Testis (tissue), 3 donors: ENCODE measurements around the gene RAPGEFL1. TPM values are rescaled to one million over a fixed set of nuclear protein-coding genes. Genes with fewer than 3 reads are reported as not detected.
A peak's percentile ranks its signal among the peaks of the same experiment; 100 is the strongest.

Source experiments
- DNase-seq: peaks from one replicate; pipeline ENCODE4 v3.0.0-alpha.2; 2019
- H3K27ac ChIP-seq, 2 donors: fragments of 200-600 bp; sonication (generic); one replicate each; pipeline ENCODE4 v1.5.1; 2019
- H3K27me3 ChIP-seq: fragments of 200-600 bp; sonication (generic); one replicate; pipeline ENCODE4 v1.5.1; 2019
- H3K36me3 ChIP-seq: fragments of 200-600 bp; sonication (generic); one replicate; pipeline ENCODE4 v1.5.1; 2017; ENCODE audit warnings: low read depth; ENCODE audit errors: missing control alignments
- H3K4me1 ChIP-seq: fragments of 200-600 bp; sonication (generic); one replicate; pipeline ENCODE4 v1.5.1; 2019
- H3K4me3 ChIP-seq, 2 donors: fragments of 200-600 bp; sonication (generic); one replicate each; pipeline ENCODE4 v1.5.1; 2017 to 2019
- H3K9me3 ChIP-seq: fragments of 200-600 bp; sonication (generic); one replicate; pipeline ENCODE4 v1.5.1; 2017
- POLR2A ChIP-seq: fragments of 450-650 bp; IDR thresholded peaks from one replicate; pipeline ENCODE4 v1.6.1; 2017; ENCODE audit warnings: antibody characterized with exemption, mild to moderate bottlenecking, moderate library complexity
- WGBS, 2 donors: methylation state at CpG; one replicate each; pipeline ENCODE4 v1.1.5; 2018; 5-methylcytosine and 5-hydroxymethylcytosine counted together
- intact Hi-C: fragments of 100-400 bp; cut with DNase I; formaldehyde crosslinking; loops from one replicate; pipeline ENCODE4 v1.15.1; 2023; ENCODE audit warnings: low total_unique reads
- polyA plus RNA-seq: library from polyadenylated mRNA; stranded (reverse); fragments of 350-450 nt; fragmentation: Illumina TruSeq; extraction: RNeasy Lipid Tissue Mini Kit (QIAGEN cat#74804); gene quantifications from one replicate; pipeline ENCODE4 v1.2.3, GENCODE V29; 2014; ENCODE audit warnings: low read depth, low replicate concordance; ENCODE audit not compliant: insufficient read depth
- total RNA-seq, 2 donors: library from RNA; depleted of rRNA; stranded (reverse); fragments of >200 nt; gene quantifications; one replicate each; pipeline ENCODE4 v1.2.3, GENCODE V29; 2016
- TF ChIP-seq, protein P1 (sequence below), 3 experiments: fragments of 450-650 bp in 2 of 3; fragments of 200-600 bp in 1 of 3; sonication (generic) in 1 of 3; IDR thresholded peaks; one replicate each; pipeline ENCODE4 v1.5.1; 2016 to 2019; ENCODE audit warnings: antibody characterized with exemption in 3 of 3, mild to moderate bottlenecking in 2 of 3, moderate library complexity in 1 of 3

The RAPGEFL1 gene
- total and polyA plus RNA-seq, 3 donors from 2014 or later, result 13.6 to 23.9 (median 22.3) TPM

DNA sequence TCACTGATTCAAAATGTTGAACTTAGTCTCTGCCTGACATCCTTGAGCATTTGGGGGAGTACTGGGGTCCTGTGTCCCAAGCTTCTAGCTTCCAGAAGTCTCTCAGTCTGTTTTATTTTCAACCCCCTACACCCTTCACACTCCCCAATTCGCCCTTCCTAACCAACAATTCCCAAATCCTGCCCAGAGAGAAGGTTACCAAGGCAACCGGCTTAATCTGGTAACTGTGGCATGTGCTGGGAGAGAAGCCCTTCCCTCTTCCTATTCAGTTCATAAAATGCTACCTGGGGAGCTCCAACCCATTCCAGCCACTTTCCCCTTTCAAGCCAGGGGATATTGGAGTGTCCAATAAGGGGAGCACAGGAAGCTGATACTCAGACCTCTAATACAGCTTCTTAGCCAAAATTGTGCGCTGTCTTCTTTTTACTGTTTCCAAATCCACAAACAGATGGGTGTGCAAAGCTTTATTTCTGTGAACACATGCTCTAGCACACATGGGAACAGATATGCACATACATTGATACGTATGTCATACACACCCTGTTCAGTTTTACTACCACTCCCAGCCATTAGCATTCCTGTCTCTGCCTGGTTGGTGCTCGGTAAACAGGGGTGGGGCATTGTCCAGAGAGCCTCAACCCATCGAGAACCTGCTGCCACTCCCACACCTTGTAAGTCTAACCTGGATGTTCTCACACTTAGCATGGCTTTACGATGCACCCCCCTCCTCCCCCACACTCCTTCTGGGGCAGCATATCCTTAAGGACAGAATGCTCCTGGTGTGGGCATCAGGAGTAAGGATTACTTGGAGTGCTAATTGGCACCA is 1.1 kb upstream of the RAPGEFL1 start:
- no peaks in the 10 kb centered on the region for H3K27me3 ChIP-seq
- H3K4me3 ChIP-seq, result no peak overlapping the region
- H3K9me3 ChIP-seq, result no peaks in the 10 kb centered on the region
- intact Hi-C loops, result no loop called here
- TF ChIP-seq, protein P1, sequence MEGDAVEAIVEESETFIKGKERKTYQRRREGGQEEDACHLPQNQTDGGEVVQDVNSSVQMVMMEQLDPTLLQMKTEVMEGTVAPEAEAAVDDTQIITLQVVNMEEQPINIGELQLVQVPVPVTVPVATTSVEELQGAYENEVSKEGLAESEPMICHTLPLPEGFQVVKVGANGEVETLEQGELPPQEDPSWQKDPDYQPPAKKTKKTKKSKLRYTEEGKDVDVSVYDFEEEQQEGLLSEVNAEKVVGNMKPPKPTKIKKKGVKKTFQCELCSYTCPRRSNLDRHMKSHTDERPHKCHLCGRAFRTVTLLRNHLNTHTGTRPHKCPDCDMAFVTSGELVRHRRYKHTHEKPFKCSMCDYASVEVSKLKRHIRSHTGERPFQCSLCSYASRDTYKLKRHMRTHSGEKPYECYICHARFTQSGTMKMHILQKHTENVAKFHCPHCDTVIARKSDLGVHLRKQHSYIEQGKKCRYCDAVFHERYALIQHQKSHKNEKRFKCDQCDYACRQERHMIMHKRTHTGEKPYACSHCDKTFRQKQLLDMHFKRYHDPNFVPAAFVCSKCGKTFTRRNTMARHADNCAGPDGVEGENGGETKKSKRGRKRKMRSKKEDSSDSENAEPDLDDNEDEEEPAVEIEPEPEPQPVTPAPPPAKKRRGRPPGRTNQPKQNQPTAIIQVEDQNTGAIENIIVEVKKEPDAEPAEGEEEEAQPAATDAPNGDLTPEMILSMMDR (IDR thresholded peaks at IDR 0.05), result no peak
- TF ChIP-seq POLR2A, result no peak
- peaks cover under 1% of the 10 kb centered on the region for H3K36me3 ChIP-seq
- no peak for DNase-seq
- 85 to 88% methylated on average over 7 of the region's 7 CpGs for WGBS, 2 donors
- no peak overlapping the region for H3K27ac ChIP-seq
- H3K4me1 ChIP-seq, result peaks cover 11% of the 10 kb centered on the region

DNA sequence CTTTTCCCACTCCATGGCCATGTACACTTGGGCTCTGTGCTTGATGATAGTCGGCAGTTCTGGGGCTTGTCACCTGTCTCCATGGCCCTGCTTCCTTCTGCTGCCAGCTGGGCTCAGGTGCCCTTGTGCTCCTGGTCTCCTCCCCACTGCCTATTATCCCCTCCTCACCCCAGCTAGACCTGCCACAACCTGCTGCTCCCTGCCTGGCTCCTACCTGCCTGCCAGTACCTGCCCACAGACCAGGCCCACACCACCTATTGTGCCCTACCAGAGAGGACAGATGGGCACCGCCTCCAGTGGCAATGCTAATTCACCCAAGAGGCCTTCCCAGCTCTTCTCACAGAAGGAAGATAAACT is 538 bp upstream of the RAPGEFL1 start:
- H3K4me3 ChIP-seq, result peak overlapping the region in 1 of 2 donors; percentile 61
- TF ChIP-seq, protein P1 (IDR thresholded peaks at IDR 0.05), result no peak
- no peak overlapping the region for H3K27ac ChIP-seq
- H3K27me3 ChIP-seq, result no peaks in the 10 kb centered on the region
- H3K4me1 ChIP-seq, result peaks cover 11% of the 10 kb centered on the region
- no peak for DNase-seq
- WGBS, 2 donors, result 75 to 82% methylated on average over 2 of the region's 2 CpGs
- H3K36me3 ChIP-seq, result no peaks in the 10 kb centered on the region
- no peaks in the 10 kb centered on the region for H3K9me3 ChIP-seq
- intact Hi-C loops, result no loop called here

DNA sequence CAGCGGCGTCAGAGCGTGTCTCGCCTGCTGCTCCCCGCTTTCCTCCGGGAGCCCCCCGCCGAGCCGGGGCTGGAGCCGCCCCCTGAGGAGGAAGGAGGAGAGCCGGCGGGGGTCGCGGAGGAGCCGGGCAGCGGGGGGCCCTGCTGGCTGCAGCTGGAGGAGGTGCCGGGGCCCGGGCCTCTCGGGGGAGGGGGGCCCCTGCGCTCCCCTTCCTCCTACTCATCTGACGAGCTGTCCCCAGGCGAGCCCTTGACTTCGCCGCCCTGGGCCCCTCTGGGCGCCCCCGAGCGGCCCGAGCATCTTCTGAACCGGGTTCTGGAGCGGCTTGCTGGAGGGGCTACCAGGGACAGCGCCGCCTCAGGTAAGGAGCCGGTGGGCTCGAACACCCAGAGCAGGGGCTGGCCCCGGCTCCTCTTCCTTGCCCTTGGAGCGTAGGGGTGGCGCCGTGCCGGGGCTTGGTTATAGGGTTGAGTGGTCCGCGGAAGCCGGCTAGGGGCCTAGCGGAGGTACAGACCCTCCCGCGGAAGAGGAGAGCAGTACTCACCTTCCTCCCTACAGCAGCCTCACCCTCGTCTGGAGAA is 841 bp downstream of the RAPGEFL1 start:
- H3K27ac ChIP-seq, result no peak overlapping the region
- H3K36me3 ChIP-seq, result no peaks in the 10 kb centered on the region
- peak overlapping the region; percentile 47 to 61 for H3K4me3 ChIP-seq
- TF ChIP-seq POLR2A, result no peak
- TF ChIP-seq, protein P1 (IDR thresholded peaks at IDR 0.05), result no peak
- H3K4me1 ChIP-seq, result peaks cover 11% of the 10 kb centered on the region
- H3K9me3 ChIP-seq, result no peaks in the 10 kb centered on the region
- intact Hi-C loops, result no loop called here
- H3K27me3 ChIP-seq, result no peaks in the 10 kb centered on the region
- no peak for DNase-seq
- 66 to 70% methylated on average over 4 to 39 of the region's 46 CpGs for WGBS, 2 donors

DNA sequence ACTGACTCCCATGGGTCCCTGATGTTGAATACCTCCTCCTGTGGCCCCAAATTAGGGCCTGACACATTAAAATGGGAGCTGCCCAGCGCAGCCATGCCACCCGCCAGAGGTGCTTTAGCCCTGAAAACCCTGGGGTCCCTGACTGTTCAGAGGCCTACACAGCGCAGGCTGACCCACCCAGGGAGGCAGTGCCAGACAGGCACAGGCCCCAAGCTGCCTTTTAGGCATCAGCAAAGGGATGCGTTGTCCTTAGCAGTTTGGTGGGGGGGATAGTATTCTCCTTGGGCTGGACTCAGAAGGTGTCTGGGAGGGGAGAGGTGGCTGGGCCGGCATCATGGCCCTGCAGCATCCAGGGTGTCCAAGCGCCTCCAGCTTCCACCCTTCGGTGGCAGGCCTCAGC is 1.4 kb downstream of the RAPGEFL1 start:
- Histone ChIP-seq H3K27ac (no peak overlapping the region), H3K4me1 (peaks cover 11% of the 10 kb centered on the region), H3K4me3 (peak overlapping the region in 1 of 2 donors; percentile 61), H3K36me3 (no peaks in the 10 kb centered on the region), H3K27me3 (no peaks in the 10 kb centered on the region), H3K9me3 (no peaks in the 10 kb centered on the region)
- no peak for TF ChIP-seq POLR2A
- intact Hi-C loops, result no loop called here
- 70 to 73% methylated on average over 2 to 7 of the region's 7 CpGs for WGBS, 2 donors
- DNase-seq, result no peak

DNA sequence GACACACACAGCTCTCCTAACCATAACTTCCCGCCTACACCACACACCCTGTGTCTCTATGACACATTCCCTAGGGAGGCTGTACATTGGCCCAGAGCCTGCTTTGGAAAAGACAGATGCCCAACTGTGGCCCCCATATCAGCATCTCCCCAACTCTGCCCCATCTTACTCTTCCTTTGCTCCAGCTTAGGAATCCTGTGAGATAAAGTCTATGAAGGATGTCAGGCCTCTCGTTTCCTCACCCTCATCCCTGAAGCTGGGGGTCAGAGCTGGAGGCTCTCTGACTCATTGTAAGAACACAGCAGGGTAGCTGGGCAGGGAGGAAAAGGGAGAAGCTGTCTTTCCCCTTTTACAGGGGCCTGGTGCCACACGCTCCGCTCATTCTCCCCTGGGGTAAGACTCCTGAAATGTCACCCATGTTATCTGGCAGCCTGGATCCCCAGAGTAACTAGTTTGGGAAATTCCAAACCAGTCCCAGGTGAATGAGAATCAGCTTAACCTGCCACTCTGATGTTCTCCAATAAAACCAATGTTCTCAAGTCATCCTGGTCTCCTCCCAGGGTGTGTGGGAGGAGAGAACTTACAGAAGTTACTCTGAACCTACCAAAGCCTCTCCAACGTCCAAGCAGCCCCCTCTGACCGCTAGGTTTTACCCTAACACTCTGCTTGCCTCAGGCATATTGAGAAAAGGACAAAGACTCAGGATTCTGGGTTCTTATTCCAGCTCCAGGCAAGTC is 2.8 kb downstream of the RAPGEFL1 start:
- Histone ChIP-seq H3K27ac (no peak overlapping the region), H3K36me3 (no peaks in the 10 kb centered on the region), H3K4me1 (peaks cover 11% of the 10 kb centered on the region), H3K4me3 (no peak overlapping the region), H3K9me3 (no peaks in the 10 kb centered on the region), H3K27me3 (no peaks in the 10 kb centered on the region)
- WGBS, 2 donors, result 78 to 81% methylated on average over 6 of the region's 6 CpGs
- TF ChIP-seq, protein P1 (IDR thresholded peaks at IDR 0.05), result no peak
- TF ChIP-seq POLR2A, result no peak
- DNase-seq, result no peak
- intact Hi-C loops, result no loop called here
